GM12892 (cell line): ENCODE data around the gene SLC25A41.
A peak's percentile ranks its signal among the peaks of the same experiment; 100 is the strongest.

ENCODE experiments used
- DNase-seq: peaks from one replicate; pipeline ENCODE4 v3.0.0; 2011; ENCODE audit not compliant: insufficient read length
- FAIRE-seq: peaks from 2 replicates; lab custom pipeline; 2011; peaks lifted over from hg19 to GRCh38; lab: Jason Lieb, UNC
- POLR2A ChIP-seq: IDR thresholded peaks from 2 replicates; pipeline ENCODE4 v1.6.1; 2011; ENCODE audit warnings: low read depth, low read length, control low read depth
- POLR2AphosphoS5 ChIP-seq: IDR thresholded peaks from 2 replicates; pipeline ENCODE4 v1.6.1; 2011; ENCODE audit warnings: low read depth, low read length, control low read depth
- TAF1 ChIP-seq: IDR thresholded peaks from 2 replicates; pipeline ENCODE4 v1.6.1; 2011; ENCODE audit warnings: low read depth, mild to moderate bottlenecking, control low read depth, low read length, borderline replicate concordance

SLC25A41 gene

GRCh38 chr19:6458695-6459261, 25.2 kb upstream of the SLC25A41 start:
- TF ChIP-seq POLR2A (no peak), TAF1 (no peak), POLR2AphosphoS5 (no peak)
- peak; percentile 66 for FAIRE-seq
- no peak for DNase-seq

- TF ChIP-seq TAF1 (no peak), POLR2A (peak; percentile 54; the same call in 1 of the 2 replicates), POLR2AphosphoS5 (0 out of 2 replicates have a peak, but pooled peaks have one; percentile 26)
- DNase-seq: no peak
- FAIRE-seq: peak; percentile 87
Measured at GRCh38 chr19:6457958-6458694, 24.6 kb upstream of the SLC25A41 start.

- no peak for FAIRE-seq
- TF ChIP-seq POLR2AphosphoS5 (no peak), TAF1 (no peak), POLR2A (no peak)
- no peak for DNase-seq
Measured at GRCh38 chr19:6455924-6456323, 22.4 kb upstream of the SLC25A41 start.

GRCh38 chr19:6453951-6454565, 20.5 kb upstream of the SLC25A41 start:
- no peak for DNase-seq
- FAIRE-seq: no peak
- TF ChIP-seq TAF1 (no peak), POLR2AphosphoS5 (no peak), POLR2A (no peak)

GRCh38 chr19:6452899-6453298, 19.3 kb upstream of the SLC25A41 start:
- no peak for DNase-seq
- no peak for FAIRE-seq
- no peak for TF ChIP-seq POLR2A
- no peak for TF ChIP-seq POLR2AphosphoS5
- TF ChIP-seq TAF1: no peak

GRCh38 chr19:6452223-6452614, 18.7 kb upstream of the SLC25A41 start:
- DNase-seq (no peak), FAIRE-seq (no peak)
- TF ChIP-seq POLR2A (no peak), TAF1 (no peak), POLR2AphosphoS5 (no peak)

GRCh38 chr19:6451583-6452222, 18.1 kb upstream of the SLC25A41 start:
- FAIRE-seq (no peak), DNase-seq (no peak)
- TF ChIP-seq POLR2AphosphoS5: no peak
- TF ChIP-seq POLR2A: no peak
- TF ChIP-seq TAF1: no peak

GRCh38 chr19:6450166-6450565, 16.6 kb upstream of the SLC25A41 start:
- TF ChIP-seq POLR2A: no peak
- TF ChIP-seq POLR2AphosphoS5: no peak
- TF ChIP-seq TAF1: no peak
- DNase-seq (no peak), FAIRE-seq (no peak)

- TF ChIP-seq POLR2A (no peak), POLR2AphosphoS5 (no peak), TAF1 (no peak)
- no peak for FAIRE-seq
- no peak for DNase-seq
Measured at GRCh38 chr19:6448045-6448444, 14.5 kb upstream of the SLC25A41 start.

- FAIRE-seq (no peak), DNase-seq (no peak)
- TF ChIP-seq POLR2A (no peak), POLR2AphosphoS5 (no peak), TAF1 (no peak)
Measured at GRCh38 chr19:6446452-6446851, 12.9 kb upstream of the SLC25A41 start.

GRCh38 chr19:6443986-6444385, 10.4 kb upstream of the SLC25A41 start:
- DNase-seq (no peak), FAIRE-seq (no peak)
- no peak for TF ChIP-seq POLR2AphosphoS5
